Fibroblast of skin of left quadriceps (primary cell): ENCODE measurements around the gene LIMS1.
"Not testable (repeated sequence)": the region's sequence is repeated elsewhere in the genome, so short reads cannot be mapped to it uniquely, and the experiment has no call there.

Experiments used
- DNase-seq, 2 experiments: peaks; one replicate each; pipeline ENCODE4 v3.0.0-alpha.2; 2013; ENCODE audit warnings: low read depth in 2 of 2

Gene LIMS1, protein sequence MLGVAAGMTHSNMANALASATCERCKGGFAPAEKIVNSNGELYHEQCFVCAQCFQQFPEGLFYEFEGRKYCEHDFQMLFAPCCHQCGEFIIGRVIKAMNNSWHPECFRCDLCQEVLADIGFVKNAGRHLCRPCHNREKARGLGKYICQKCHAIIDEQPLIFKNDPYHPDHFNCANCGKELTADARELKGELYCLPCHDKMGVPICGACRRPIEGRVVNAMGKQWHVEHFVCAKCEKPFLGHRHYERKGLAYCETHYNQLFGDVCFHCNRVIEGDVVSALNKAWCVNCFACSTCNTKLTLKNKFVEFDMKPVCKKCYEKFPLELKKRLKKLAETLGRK

DNA sequence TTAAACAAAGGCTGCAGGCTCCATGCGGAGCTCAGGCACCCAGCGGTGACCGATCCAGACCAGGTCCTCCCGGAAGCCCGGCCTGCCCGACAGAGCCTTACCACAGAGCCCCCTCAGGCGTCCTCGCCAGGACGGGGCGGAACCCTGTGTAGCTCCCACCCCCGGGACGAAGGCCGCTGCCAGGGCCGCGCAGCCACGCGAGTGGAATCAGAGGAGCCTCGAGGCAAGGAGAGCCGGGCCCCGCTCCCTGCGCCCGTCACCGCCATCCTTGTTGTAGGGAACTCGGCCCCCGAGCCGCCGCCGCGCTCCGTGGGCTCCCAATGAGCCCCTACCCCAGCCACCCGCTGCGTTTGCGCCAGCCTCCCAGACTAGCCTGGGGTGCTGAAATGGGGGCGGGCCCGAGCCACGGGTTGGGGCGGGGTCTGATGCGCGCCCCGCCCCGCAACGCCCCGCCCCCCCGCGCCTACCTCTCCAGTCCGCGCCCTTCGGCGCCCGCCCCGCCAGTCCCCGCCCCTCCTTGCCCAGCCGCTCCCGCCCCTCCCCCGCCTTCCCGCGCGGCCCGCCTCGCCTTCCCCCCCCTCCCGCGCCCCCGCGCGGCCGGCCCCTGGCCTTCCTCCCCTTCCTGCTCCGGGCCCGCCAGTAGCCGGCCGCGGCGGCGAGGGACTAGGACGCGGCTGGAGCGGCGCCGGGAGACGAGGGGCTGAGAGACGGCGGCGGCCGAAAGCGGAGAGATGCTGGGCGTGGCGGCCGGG is at the start of gene LIMS1:
TSS of gene LIMS1 (plus strand) at position 639 of the 752 bp plus-strand sequence. CDS start at position 732, 93 bp downstream.
- peak; percentile 72 to 75 for DNase-seq

DNA sequence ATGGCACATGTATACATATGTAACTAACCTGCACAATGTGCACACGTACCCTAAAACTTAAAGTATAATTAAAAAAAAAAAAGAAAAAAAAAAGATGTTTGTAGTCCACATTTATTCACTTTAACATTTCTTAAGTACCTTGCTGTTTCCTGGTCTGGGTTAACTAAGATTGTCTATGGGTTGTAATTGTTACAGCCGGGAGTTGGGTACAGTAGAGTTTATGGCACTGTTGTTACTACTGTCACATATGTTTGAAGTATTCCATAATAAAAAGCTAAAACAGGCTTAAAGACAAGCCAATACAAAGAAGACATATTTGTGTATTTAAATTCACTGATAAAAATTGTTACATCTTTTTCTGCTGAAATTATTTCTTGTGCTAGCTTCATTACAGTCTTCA is 49.0 kb upstream of the LIMS1 start:
- no peak for DNase-seq

DNA sequence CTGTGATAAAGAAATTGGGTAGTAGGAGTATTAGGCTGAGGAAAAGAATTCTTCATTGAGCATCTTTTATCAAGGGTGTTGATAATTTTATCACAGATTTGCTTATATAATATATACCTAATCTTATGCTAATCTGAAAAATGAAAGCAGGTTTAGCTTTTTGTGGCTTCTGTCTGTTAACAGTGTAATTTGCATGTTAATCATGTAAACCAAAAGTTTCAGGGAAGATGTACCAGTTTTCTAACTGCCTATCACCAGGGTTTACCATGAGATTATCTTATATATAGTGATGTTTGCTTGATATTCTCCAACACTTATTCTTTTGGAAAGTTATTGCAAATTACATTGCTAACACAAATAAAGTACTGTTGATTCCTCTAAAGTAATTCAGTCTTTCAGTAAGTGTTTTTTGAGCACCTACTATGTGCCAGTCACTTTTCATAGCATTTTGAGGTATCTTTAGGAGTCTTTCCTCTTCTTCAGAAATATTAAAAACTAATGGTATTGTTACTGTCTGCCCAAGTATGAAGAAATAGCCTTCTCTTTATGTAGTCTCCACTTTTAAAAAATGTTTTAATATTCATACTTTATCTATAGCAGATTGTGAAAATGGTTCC is 43.7 kb upstream of the LIMS1 start:
- no peak for DNase-seq

DNA sequence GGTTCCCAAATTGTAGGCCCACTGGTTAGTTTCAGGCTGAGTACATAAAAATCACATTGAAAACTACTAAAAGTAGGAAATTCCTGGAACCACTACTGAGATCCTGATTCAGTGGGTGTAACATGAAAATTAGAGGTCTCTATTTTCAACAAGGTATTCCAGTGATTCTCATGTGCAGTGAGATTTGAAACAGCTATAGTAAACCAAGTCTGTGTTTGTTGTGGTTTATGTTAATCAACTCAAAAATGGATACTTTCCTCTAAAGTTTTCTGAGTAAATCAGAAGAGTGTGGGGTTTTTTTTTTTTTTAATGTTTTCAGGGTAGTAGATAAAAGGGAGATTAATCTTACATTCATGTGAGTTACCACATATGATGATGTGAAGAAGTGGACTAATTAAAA is 42.4 kb upstream of the LIMS1 start:
- DNase-seq, result no peak

DNA sequence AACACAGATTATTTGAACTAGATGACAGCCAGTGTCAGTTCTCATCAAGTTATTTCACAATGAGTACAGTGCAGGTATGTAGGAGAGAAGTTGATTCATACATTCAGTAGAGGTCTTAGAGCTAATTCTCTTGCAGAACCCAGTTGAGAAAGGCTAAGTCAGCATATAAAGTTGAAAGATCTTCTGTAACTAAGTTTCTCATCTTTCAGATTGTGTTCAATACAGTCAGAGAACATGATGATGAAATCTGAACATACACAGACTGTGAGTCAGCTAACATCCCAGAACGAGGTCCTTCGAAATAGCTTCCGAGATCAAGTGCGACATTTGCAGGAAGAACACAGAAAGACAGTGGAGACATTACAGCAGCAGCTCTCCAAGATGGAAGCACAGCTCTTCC is 41.9 kb upstream of the LIMS1 start:
- peak; percentile 74 for DNase-seq

DNA sequence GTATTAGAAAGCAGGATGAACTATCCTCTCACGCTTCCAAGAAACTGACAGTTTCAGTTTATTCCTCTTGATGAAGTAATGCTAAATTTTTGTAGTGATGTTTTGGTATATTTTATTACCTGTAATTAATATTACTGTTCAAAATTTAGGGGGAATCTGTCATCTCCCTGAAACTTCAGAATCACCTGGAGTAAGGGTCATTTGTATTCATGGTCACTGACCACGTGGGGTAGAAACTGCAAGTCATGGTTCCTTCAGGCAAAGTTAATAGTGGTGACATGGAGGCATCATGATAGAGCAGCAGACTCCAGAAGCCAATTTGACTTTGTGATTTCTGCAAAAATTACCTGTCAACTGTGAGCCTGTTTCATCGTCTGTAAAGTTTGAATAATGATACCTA is 38.1 kb upstream of the LIMS1 start:
- not testable (repeated sequence) for DNase-seq

DNA sequence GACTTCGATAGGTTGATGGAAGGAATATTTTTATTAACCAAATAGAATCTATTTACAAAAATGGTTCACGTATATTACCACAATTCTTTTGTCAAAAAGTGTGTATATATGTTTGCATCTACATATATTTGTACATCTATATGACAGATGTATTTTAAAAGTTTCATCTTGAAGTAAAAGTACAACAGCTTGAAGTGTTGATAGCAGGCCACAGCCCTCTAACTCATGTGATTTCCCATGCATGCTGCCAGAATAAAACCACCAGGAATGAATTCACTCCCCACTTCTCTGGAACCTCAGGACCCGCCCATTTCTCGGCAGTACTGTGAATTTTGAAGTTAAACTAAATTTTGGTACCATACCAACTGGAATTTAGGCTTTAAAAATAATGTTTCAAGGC is 26.6 kb upstream of the LIMS1 start:
- not testable (repeated sequence) for DNase-seq

DNA sequence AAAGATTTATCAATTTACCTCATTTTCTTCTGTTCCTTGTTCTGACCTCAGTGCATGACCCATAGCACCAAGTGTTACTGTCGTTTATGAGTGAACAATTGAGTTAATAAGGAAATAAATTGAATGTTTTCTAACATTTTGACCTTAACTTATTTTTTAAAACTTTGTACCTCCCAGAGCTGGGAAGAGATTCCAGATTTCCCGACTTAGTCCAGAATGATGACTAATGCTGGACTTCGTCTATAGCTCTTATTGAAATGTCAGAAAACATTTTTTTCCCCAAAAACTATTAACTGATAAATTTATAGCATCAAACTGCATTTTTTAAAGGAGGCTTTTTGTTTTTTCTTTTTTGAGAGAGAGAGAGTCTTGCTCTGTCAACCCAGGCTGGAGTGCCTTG is 21.8 kb upstream of the LIMS1 start:
- DNase-seq, result not testable (repeated sequence)

DNA sequence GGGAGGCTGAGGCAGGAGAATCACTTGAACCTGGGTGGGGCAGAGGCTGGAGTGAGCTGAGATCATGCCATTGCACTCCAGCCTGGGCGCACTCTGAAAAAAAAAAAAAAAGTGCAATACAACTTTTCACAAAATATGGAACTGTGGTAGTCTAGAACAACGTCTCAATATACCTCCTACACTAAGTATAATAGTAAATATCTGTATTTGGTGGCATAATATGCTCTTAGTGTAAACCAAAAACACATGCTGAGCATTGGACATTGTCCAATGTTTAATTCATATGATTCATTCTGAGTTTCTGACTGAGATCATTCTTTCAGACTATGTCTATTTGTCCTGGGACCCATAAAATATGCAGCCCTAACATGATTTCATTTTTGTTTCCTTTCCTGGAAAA is 19.8 kb upstream of the LIMS1 start:
- not testable (repeated sequence) for DNase-seq

DNA sequence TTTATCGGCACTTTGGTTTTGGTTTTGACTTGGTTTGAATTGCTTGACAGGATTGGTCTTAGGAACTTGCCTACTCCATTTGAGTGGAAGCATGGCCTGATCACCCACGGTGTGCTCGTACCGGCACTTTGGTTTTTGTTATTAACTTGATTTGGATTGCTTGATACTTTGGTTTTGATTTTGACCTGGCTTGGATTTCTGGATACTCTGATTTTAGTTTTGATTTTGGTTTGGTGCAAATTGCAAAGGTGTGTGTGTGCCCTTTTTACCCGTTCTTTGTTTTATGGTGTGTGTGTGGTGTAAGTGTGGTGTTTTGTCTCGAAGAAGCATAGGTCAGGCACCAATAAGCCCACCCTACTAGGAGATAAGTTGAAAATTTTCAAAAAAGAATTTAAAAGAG is 9.6 kb upstream of the LIMS1 start:
- not testable (repeated sequence) for DNase-seq

DNA sequence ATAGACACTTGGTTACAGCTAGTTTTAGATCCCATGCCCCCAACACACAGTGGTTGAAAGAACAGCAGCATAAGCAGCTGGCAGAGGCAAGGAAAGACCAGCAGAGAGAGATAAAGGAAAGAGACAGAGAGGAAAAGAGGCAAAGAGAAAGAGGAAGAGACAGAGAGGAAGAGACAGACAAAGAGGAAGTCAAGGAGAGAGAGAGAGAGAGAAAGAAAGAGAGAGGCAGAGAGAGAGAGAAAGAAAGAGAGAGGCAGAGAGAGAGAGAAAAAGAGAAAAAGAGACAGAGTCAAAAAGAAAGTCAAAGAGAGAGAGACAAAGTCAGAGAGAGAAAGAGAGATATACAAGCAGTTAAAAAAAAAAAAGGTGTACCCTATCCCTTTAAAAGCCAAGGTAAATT is 9.0 kb upstream of the LIMS1 start:
- DNase-seq, result not testable (repeated sequence)

DNA sequence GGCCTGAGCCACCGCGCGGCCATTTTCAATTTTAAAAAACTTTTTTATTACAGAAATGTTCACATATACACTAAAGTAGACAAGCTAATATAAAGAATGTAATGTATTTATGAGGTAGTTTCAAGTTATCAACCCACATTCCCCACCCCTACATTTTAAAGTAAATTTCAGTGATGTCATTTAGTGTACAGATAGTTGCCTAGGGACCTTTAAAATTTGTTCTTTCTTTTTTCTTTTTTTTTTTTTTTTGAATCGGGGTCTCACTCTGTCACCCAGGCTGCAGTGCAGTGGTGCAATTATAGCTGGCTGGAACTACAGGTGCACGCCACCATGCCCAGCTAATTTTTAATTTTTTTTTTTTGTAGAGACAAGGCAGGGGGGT is 2.6 kb upstream of the LIMS1 start:
- DNase-seq, result no peak

DNA sequence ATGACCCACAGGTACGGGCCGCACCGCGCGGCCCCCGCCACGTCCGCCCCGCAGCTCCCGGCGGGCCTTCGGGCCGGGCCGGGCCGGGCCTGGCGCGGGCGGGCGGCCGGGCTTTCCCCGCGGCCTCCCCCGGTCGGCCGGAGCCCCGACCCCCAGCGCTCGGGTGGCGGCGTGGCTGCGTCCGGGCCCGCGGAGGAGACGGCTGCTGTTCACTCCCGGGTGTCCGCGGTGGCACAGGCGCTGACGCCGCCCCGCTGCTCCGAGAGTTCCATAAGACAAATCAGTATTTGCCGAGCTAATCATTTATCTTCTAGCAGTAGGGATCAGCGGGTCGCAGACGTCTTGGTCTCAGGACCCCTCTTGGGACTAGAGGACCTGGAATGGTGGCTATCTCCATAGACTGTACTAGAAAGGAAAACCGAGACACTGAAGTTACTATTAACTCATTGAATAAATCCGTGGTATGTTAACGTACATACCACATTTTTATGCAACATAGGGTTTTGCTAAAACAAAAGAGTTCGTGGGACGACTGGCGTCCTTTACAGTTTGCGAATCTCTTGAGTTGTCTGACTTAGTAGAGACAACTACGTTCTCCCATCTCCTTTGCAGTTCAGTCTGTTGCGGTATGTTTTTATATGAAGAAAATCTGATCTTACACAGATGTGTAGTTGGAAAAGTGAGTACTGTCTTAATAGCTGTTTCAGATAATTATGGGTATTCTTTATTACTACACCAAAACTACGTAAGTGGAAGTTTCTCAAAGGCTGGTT is 500 bp downstream of the LIMS1 start:
- DNase-seq, result no peak

DNA sequence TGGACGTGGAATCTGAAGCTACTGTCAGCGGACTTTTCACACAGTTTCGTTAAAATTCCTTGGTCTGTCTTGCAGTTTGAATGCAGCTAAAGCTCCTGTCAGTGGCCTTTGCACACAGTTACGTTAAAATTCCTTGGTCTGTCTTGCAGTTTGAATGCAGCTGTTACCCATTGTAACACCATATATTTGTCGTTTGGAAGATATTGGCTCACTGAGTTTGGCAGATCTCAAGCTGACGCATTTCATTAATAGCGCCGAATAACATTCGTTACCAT is 1.0 kb downstream of the LIMS1 start:
- no peak for DNase-seq

DNA sequence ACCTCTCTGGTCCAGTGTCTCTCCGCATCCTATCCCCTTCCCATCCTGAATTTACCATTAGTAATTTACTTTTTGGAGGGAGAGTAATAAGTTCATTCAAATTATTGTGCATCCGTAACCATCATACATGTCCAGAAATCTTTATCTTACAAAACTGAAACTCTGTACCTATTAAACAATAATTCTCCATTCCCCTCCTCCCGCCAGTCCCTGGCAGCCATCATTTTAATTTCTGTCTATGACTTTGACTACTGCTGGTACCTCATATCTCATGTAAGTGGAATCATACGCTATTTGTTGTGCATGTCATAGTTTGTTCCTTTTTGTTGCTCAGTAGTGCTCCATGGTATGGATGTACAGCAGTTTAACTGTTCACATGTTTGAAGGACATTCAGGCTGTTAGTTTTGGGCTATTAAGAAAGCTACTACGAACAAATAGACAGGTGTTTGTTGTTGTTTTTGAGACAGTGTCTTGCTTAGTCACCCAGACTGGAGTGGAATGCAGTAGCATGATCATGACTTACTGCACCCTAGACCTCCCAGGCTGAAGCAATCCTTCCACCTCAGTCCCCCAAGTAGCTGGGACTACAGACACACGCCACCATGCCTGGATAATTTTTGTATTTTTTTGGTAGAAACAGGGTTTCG is 2.0 kb downstream of the LIMS1 start:
- no peak for DNase-seq

DNA sequence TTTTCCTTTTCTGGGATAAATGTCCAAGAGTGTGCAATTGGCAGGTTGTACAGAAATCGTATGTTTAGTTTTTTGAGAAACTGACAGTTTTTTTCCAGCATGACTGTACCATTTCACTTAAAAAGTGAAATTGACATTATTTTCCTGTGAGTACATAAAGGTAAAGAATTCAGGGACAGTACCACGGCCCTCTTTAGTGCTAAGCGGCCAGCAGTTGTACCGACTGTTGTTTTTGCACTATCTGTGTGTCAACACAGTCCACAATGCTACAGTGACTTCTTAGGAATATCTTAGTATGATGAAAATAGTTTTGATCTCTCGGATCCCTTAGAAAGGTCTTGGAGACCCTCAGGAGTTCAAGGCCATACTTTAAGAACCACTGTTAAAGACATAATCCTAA is 2.6 kb downstream of the LIMS1 start:
- DNase-seq, result no peak

DNA sequence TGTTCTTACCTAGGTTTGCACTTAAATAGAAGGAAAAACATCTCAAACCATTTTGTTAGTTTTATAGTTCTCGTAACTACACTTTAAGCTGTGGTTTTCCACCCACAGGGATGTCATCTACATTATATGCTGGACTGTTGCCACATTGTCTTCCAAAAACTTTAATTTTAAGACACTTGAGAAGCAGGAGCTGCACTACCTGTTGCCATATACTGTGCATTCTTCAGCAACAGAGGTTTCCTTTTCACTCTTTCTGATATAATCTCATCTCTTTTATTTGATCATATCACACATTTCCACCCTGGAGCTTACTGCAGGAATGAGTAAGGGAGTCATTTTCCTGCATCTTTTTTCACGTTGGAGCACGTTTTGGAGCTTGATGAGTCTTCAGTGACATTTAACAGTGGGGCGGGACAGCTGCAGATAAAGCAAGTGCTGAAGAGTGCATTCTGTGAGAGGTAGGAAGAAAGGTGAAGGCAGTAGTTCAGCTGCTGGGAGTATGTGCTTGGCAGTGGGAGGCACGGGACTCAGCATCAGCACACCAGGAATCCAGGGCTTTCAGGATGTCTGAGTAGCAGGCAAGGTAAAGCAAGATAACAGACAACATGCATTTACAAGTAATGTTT is 3.8 kb downstream of the LIMS1 start:
- DNase-seq, result no peak

DNA sequence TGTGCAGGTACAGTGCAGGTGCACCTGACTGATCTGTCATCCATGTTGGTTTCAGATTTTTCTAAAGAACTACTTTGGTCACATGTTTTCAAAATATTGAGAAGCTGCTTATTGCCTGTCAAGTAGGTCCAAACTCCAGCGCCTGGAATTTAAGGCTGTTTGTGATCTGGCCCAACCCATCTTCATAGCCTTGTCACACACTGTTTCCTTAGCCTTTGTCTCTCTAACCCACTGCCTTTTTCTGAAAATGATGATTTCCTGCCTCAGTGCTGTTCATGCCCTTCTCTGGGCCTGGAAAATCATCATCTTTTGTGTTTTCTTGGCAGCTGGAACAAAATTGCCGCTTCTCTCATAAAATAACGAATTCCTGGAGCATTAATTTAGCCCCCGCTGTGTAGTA is 7.2 kb downstream of the LIMS1 start:
- DNase-seq, result no peak

DNA sequence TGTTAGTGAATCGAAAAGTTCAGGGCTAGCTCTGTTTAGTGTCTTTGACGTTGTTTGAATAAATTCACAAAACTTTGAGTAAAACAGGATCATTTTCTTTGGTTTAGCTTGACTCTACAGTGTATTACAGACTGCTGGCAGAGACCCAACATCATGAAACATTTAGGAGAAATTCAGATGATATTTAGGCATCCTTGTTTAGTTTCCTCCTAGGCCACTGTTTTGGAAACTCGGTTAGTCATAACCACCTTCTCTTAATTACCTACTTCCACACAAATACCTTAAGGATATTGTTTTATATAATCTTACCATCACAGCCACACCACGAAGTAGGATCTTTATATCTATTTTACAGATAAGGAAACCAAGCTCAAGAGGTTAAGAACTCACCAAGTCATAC is 7.8 kb downstream of the LIMS1 start:
- peak; percentile 46 to 51 for DNase-seq

DNA sequence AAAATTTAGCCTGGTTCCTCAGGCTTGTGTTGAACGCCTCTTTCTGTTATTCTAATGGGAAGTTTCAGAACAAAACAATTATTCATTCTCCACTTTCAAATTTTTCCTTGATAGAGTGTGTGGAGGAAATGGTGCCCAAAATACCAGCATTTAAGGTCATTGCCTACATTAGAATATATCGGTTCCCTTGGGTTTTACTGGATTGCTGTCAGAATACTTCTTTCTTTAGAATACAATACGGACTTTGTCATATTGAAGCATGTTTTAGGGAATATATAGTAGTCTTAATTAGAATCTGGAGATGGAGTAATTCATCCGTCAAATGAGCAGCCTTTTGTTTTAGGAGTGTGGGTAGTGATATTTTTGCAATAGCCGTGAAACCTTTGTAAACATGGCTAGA is 13.3 kb downstream of the LIMS1 start:
- no peak for DNase-seq

DNA sequence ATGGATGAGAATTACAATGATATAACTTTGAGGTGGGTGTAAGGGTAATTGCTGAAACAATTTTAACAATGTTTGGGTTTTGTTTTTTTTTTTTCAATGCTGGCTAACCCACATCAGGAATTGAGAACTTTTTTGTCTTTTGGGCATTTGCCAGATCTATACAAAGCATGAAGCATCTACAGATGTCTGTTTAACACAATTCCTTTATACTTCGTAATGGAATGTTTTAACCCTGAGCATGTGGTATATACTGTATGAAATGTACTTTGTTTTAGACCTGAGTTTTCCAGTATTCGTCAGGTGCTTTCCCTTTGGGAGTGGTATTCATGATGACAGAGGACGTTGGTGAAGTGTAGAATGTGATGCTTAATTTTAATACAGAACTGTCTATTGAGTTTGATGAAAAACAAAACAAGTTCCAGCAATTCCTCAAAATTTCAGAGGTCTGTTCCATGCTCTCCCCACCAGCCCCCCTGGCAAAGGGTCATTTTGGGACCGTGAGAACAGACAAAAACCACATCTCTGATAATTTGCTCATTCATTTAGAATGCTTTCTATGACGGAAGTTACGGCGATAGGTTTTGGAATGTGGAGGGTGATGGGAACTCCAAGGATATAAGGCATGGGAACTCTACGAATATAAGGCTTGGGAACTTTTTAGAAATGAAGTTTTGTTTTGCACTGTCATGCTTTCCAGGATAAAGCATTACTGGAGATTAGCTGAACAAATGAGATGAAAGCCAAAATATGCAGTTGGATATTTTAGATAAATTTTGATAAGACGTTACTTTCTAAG is 14.1 kb downstream of the LIMS1 start:
- peak; percentile 71 to 72 for DNase-seq
